22Rv1 (cell line): ENCODE results near the gene RNASE1.
"Not testable (repeated sequence)": the region's sequence is repeated elsewhere in the genome, so short reads cannot be mapped to it uniquely, and the experiment has no call there.

Source experiments
- H3K27ac ChIP-seq: fragments of 450-650 bp; 2 replicates; pipeline ENCODE4 v1.5.1; 2017
- CTCF ChIP-seq: fragments of 450-650 bp; IDR thresholded peaks from 2 replicates; pipeline ENCODE4 v1.5.1; 2017; ENCODE audit warnings: mild to moderate bottlenecking
- ZFX ChIP-seq: fragments of 450-650 bp; IDR thresholded peaks from 2 replicates; pipeline ENCODE4 v1.6.1; 2017; ENCODE audit warnings: antibody characterized with exemption, borderline replicate concordance

Gene RNASE1

GRCh38 chr14:20820063-20820904 is 17.6 kb upstream of the RNASE1 start:
- TF ChIP-seq CTCF, result no peak
- no peak for TF ChIP-seq ZFX
- no peak overlapping the region for H3K27ac ChIP-seq

GRCh38 chr14:20818861-20819260 is 16.2 kb upstream of the RNASE1 start:
- no peak overlapping the region for H3K27ac ChIP-seq
- TF ChIP-seq CTCF (peak; percentile 11; the same call in 1 of the 2 replicates), ZFX (no peak)

GRCh38 chr14:20815946-20816345 is 13.3 kb upstream of the RNASE1 start:
- not testable (repeated sequence) for H3K27ac ChIP-seq

GRCh38 chr14:20811986-20812975 is 9.6 kb upstream of the RNASE1 start:
- no peak overlapping the region for H3K27ac ChIP-seq
- no peak for TF ChIP-seq ZFX
- TF ChIP-seq CTCF, result no peak

GRCh38 chr14:20809917-20810316 is 7.3 kb upstream of the RNASE1 start:
- TF ChIP-seq ZFX, result no peak
- no peak for TF ChIP-seq CTCF
- H3K27ac ChIP-seq, result no peak overlapping the region

GRCh38 chr14:20808162-20808483 is 5.5 kb upstream of the RNASE1 start:
- H3K27ac ChIP-seq, result peak overlapping the region; percentile 34
- TF ChIP-seq CTCF (no peak), ZFX (no peak)

GRCh38 chr14:20807304-20808161 is 4.9 kb upstream of the RNASE1 start:
- TF ChIP-seq ZFX, result no peak
- TF ChIP-seq CTCF, result no peak
- H3K27ac ChIP-seq, result peak overlapping the region; percentile 34
